Progenitor cell of endocrine pancreas (in vitro differentiated cells): ENCODE measurements around the gene PRDM16. TPM values are rescaled to one million over a fixed set of nuclear protein-coding genes. Genes with fewer than 3 reads are reported as not detected.

Experiments
- DNase-seq: peaks from one replicate; pipeline ENCODE4 v3.0.0; 2021; ENCODE audit warnings: low spot score; ENCODE audit not compliant: unreplicated experiment
- H3K27ac Mint-ChIP-seq: 2 replicates; pipeline ENCODE4 v1.8.0; 2021; ENCODE audit warnings: mild to moderate bottlenecking, moderate library complexity, mixed read lengths
- H3K27me3 Mint-ChIP-seq: 2 replicates; pipeline ENCODE4 v1.8.0; 2021; ENCODE audit warnings: mixed read lengths
- H3K36me3 Mint-ChIP-seq: 2 replicates; pipeline ENCODE4 v1.8.0; 2022; ENCODE audit warnings: mixed read lengths; ENCODE audit not compliant: insufficient read depth
- H3K4me1 Mint-ChIP-seq: 2 replicates; pipeline ENCODE4 v1.8.0; 2021; ENCODE audit warnings: low read depth, mixed read lengths
- H3K4me3 Mint-ChIP-seq: 2 replicates; pipeline ENCODE4 v1.8.0; 2021; ENCODE audit warnings: low read depth, mild to moderate bottlenecking, moderate library complexity, mixed read lengths
- H3K9me3 Mint-ChIP-seq: 2 replicates; pipeline ENCODE4 v1.8.0; 2021; ENCODE audit warnings: low read depth, mixed read lengths
- total RNA-seq: library from RNA; stranded (reverse); gene quantifications from 2 replicates; pipeline ENCODE4 v1.2.1, GENCODE V29; 2021
- TF ChIP-seq, protein P1 (sequence below): fragments of 200-600 bp; sonication (generic); IDR thresholded peaks from one replicate; pipeline ENCODE4 v1.5.0; 2021; ENCODE audit warnings: antibody characterized with exemption, mild to moderate bottlenecking; ENCODE audit not compliant: unreplicated experiment

Gene PRDM16
- total RNA-seq, 1 donor from 2014 or later, result 69.1 TPM

GRCh38 chr1:3359351-3359750 is 290.3 kb downstream of the PRDM16 start:
- DNase-seq, result no peak
- H3K4me3 Mint-ChIP-seq, result no peak overlapping the region
- peaks cover 34% of the 10 kb centered on the region for H3K4me1 Mint-ChIP-seq
- no peaks in the 10 kb centered on the region for H3K27me3 Mint-ChIP-seq
- no peaks in the 10 kb centered on the region for H3K9me3 Mint-ChIP-seq
- TF ChIP-seq, protein P1, sequence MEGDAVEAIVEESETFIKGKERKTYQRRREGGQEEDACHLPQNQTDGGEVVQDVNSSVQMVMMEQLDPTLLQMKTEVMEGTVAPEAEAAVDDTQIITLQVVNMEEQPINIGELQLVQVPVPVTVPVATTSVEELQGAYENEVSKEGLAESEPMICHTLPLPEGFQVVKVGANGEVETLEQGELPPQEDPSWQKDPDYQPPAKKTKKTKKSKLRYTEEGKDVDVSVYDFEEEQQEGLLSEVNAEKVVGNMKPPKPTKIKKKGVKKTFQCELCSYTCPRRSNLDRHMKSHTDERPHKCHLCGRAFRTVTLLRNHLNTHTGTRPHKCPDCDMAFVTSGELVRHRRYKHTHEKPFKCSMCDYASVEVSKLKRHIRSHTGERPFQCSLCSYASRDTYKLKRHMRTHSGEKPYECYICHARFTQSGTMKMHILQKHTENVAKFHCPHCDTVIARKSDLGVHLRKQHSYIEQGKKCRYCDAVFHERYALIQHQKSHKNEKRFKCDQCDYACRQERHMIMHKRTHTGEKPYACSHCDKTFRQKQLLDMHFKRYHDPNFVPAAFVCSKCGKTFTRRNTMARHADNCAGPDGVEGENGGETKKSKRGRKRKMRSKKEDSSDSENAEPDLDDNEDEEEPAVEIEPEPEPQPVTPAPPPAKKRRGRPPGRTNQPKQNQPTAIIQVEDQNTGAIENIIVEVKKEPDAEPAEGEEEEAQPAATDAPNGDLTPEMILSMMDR, result no peak
- H3K36me3 Mint-ChIP-seq, result peaks cover 8% of the 10 kb centered on the region
- H3K27ac Mint-ChIP-seq, result no peak overlapping the region

DNA sequence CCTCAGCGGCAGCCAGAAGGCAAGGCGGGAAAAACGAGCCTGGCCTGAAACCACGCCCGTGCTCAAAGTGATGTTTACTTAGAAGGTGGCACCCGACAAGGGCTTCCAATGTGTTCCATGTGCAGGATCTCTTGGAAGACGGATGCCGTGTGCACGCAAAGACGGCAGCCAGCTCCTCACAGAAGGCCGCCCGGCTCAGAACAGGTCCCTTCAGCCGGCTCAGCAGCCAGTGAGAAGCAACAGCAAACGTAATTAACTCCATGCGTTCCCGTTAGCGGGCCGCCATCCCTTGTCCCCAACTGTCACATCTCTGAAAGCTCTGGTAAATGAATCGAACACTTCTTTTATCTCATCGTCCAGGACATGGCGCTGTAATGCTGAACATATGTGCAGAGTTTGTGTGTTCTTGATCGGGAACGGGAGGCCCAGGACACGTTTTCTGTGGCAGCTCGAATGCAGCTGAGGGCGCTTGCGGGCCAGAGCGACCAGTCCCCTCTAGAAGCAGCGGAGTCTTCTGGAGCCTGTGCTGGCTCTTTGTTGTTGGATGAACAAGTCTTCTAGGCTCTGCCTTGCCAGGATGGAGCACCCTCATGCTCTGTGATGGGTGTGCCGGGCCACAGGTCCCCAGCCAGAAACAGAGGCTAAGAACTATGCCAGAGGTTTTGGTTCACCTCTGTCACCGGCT is 290.9 kb downstream of the PRDM16 start:
- H3K36me3 Mint-ChIP-seq, result peaks cover 8% of the 10 kb centered on the region
- H3K4me1 Mint-ChIP-seq, result peaks cover 31% of the 10 kb centered on the region
- no peaks in the 10 kb centered on the region for H3K27me3 Mint-ChIP-seq
- no peaks in the 10 kb centered on the region for H3K9me3 Mint-ChIP-seq
- no peak for DNase-seq
- H3K4me3 Mint-ChIP-seq, result no peak overlapping the region
- TF ChIP-seq, protein P1, result no peak
- no peak overlapping the region for H3K27ac Mint-ChIP-seq

DNA sequence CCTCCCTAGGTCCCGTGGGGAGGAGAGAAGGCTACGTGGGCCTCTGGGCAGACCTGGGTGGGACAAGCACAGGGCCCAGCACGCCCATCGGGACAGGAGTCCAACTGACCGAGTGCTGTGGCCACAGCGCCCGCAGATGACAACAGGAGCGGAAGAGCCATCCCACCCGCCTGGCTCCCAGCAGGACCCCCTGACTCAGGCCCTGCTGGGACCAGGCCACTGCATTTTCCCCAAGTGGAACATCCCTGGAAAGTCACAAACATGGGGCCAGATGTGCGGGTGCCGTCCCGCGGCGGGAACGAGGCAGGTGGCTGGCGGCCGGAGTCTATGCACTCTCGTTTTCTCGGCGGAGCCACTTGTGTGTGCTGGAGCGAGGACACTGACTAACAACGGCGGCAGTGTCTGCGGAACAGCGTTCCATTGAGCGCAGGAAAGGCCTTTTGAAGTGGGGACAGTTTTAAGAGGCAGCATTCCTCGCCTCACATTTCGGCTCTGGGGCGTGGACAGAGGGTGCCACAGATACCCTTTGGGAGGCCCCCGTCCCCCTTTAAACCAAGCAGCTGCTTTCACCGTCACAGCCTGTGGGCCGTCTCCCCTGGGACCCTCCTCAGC is 291.7 kb downstream of the PRDM16 start:
- DNase-seq, result no peak
- no peaks in the 10 kb centered on the region for H3K9me3 Mint-ChIP-seq
- H3K27ac Mint-ChIP-seq, result no peak overlapping the region
- no peaks in the 10 kb centered on the region for H3K27me3 Mint-ChIP-seq
- peaks cover 28% of the 10 kb centered on the region for H3K4me1 Mint-ChIP-seq
- no peak overlapping the region for H3K4me3 Mint-ChIP-seq
- TF ChIP-seq, protein P1, result no peak
- H3K36me3 Mint-ChIP-seq, result peaks cover 8% of the 10 kb centered on the region

- H3K4me3 Mint-ChIP-seq, result no peak overlapping the region
- peaks cover 31% of the 10 kb centered on the region for H3K4me1 Mint-ChIP-seq
- H3K36me3 Mint-ChIP-seq, result peaks cover 11% of the 10 kb centered on the region
- TF ChIP-seq, protein P1, result no peak
- no peak for DNase-seq
- H3K27ac Mint-ChIP-seq, result no peak overlapping the region
- H3K9me3 Mint-ChIP-seq, result no peaks in the 10 kb centered on the region
- no peaks in the 10 kb centered on the region for H3K27me3 Mint-ChIP-seq
Measured at GRCh38 chr1:3363023-3363422, 294.0 kb downstream of the PRDM16 start.

GRCh38 chr1:3363756-3364155 is 294.8 kb downstream of the PRDM16 start:
- H3K9me3 Mint-ChIP-seq, result no peaks in the 10 kb centered on the region
- no peak overlapping the region for H3K4me3 Mint-ChIP-seq
- H3K27me3 Mint-ChIP-seq, result no peaks in the 10 kb centered on the region
- TF ChIP-seq, protein P1, result no peak
- H3K36me3 Mint-ChIP-seq, result peaks cover 11% of the 10 kb centered on the region
- H3K4me1 Mint-ChIP-seq, result peaks cover 30% of the 10 kb centered on the region
- no peak for DNase-seq
- H3K27ac Mint-ChIP-seq, result peak overlapping the region; percentile 29
